H9 (cell line): ENCODE measurements around the gene SETBP1. TPM values are rescaled to one million over a fixed set of nuclear protein-coding genes. Genes with fewer than 3 reads are reported as not detected.

Experiments used
- DNase-seq: peaks from one replicate; pipeline ENCODE4 v3.0.0-alpha.2; 2017
- H2AFZ ChIP-seq: one replicate; pipeline ENCODE4 v1.6.1; 2013; ENCODE audit warnings: mild to moderate bottlenecking, low read length, control low read depth, moderate library complexity
- H2AK5ac ChIP-seq: 2 replicates; pipeline ENCODE4 v1.6.1; 2013; ENCODE audit warnings: low read length, control low read depth, mixed read lengths; ENCODE audit not compliant: insufficient read length
- H2BK120ac ChIP-seq: one replicate; pipeline ENCODE4 v1.6.1; 2013; ENCODE audit warnings: low read depth, mild to moderate bottlenecking, low read length, control low read depth, inconsistent platforms; ENCODE audit not compliant: poor library complexity, severe bottlenecking
- H2BK12ac ChIP-seq: 2 replicates; pipeline ENCODE4 v1.6.1; 2013; ENCODE audit warnings: low read length, control low read depth, mixed read lengths, low read depth; ENCODE audit not compliant: insufficient read length
- H2BK15ac ChIP-seq: 2 replicates; pipeline ENCODE4 v1.6.1; 2013; ENCODE audit warnings: low read depth, low read length, control low read depth
- H2BK20ac ChIP-seq: one replicate; pipeline ENCODE4 v1.6.1; 2013; ENCODE audit warnings: low read depth, mild to moderate bottlenecking, low read length, control low read depth, inconsistent platforms; ENCODE audit not compliant: poor library complexity, severe bottlenecking
- H2BK5ac ChIP-seq: 2 replicates; pipeline ENCODE4 v1.6.1; 2013; ENCODE audit warnings: low read length, control low read depth, mixed read lengths; ENCODE audit not compliant: insufficient read length
- H3K14ac ChIP-seq: 2 replicates; pipeline ENCODE4 v1.6.1; 2013; ENCODE audit warnings: low read length, control low read depth; ENCODE audit not compliant: insufficient read depth
- H3K18ac ChIP-seq: 2 replicates; pipeline ENCODE4 v1.6.1; 2013; ENCODE audit warnings: low read depth, mild to moderate bottlenecking, mixed read lengths, low read length, control low read depth; ENCODE audit not compliant: insufficient read length
- H3K23ac ChIP-seq: 2 replicates; pipeline ENCODE4 v1.6.1; 2013; ENCODE audit warnings: low read length, control low read depth, mixed read lengths, low read depth; ENCODE audit not compliant: insufficient read length
- H3K23me2 ChIP-seq: 2 replicates; pipeline ENCODE4 v1.6.1; 2013; ENCODE audit warnings: low read depth, mild to moderate bottlenecking, mixed read lengths, low read length, control low read depth; ENCODE audit not compliant: insufficient read length, poor library complexity, severe bottlenecking
- H3K27ac ChIP-seq: 2 replicates; pipeline ENCODE4 v1.5.1; 2013; ENCODE audit warnings: low read length, control low read depth, mixed read lengths, low read depth; ENCODE audit not compliant: insufficient read length
- H3K27me3 ChIP-seq: 2 replicates; pipeline ENCODE4 v1.6.1; 2013; ENCODE audit warnings: low read length, control low read depth, inconsistent platforms; ENCODE audit not compliant: insufficient read depth
- H3K4ac ChIP-seq: 2 replicates; pipeline ENCODE4 v1.6.1; 2013; ENCODE audit warnings: low read depth, mild to moderate bottlenecking, control low read depth, inconsistent platforms, low read length, moderate library complexity
- H3K4me1 ChIP-seq: 2 replicates; pipeline ENCODE4 v1.6.1; 2013; ENCODE audit warnings: low read length, control low read depth, inconsistent platforms; ENCODE audit not compliant: insufficient read depth
- H3K4me2 ChIP-seq: 2 replicates; pipeline ENCODE4 v1.6.1; 2013; ENCODE audit warnings: low read length, control low read depth, mixed read lengths; ENCODE audit not compliant: insufficient read length, insufficient read depth
- H3K56ac ChIP-seq: 2 replicates; pipeline ENCODE4 v1.6.1; 2013; ENCODE audit warnings: low read depth, mild to moderate bottlenecking, mixed read lengths, low read length, control low read depth; ENCODE audit not compliant: insufficient read length
- H3K79me1 ChIP-seq: 2 replicates; pipeline ENCODE4 v1.6.1; 2013; ENCODE audit warnings: low read depth, mild to moderate bottlenecking, moderate library complexity, low read length, control low read depth, inconsistent platforms; ENCODE audit not compliant: insufficient read depth, poor library complexity, severe bottlenecking
- H3K79me2 ChIP-seq: 2 replicates; pipeline ENCODE4 v1.6.1; 2013; ENCODE audit warnings: low read length, control low read depth, inconsistent platforms; ENCODE audit not compliant: insufficient read depth
- H3K9ac ChIP-seq: 2 replicates; pipeline ENCODE4 v1.6.1; 2013; ENCODE audit warnings: low read length, control low read depth, mixed read lengths; ENCODE audit not compliant: insufficient read length; ENCODE audit errors: extremely low read depth
- H3K9me3 ChIP-seq: one replicate; pipeline ENCODE4 v1.6.1; 2013; ENCODE audit warnings: low read depth, low read length, inconsistent platforms; ENCODE audit not compliant: control insufficient read depth
- H3T11ph ChIP-seq: one replicate; pipeline ENCODE4 v1.6.1; 2013; ENCODE audit warnings: mild to moderate bottlenecking, low read length, control low read depth, inconsistent platforms
- H4K20me1 ChIP-seq: one replicate; pipeline ENCODE4 v1.6.1; 2013; ENCODE audit not compliant: control insufficient read depth, insufficient read length, insufficient read depth
- H4K5ac ChIP-seq: 2 replicates; pipeline ENCODE4 v1.6.1; 2013; ENCODE audit warnings: low read depth, mild to moderate bottlenecking, mixed read lengths, low read length, control low read depth; ENCODE audit not compliant: insufficient read length
- H4K8ac ChIP-seq: replicated peaks from 2 replicates; pipeline ENCODE4 v1.6.1; 2013; ENCODE audit warnings: low read length, control low read depth, mixed read lengths, low read depth; ENCODE audit not compliant: insufficient read length
- H4K91ac ChIP-seq: 2 replicates; pipeline ENCODE4 v1.6.1; 2013; ENCODE audit warnings: low read depth, mild to moderate bottlenecking, moderate library complexity, mixed read lengths, low read length, control low read depth; ENCODE audit not compliant: insufficient read length
- H3K27ac Mint-ChIP-seq, 3 experiments: 2 replicates in 2 of 3; 3 replicates in 1 of 3; pipeline ENCODE4 v1.8.0; 2020 to 2021; ENCODE audit warnings: mixed read lengths in 3 of 3, mild to moderate bottlenecking in 1 of 3, moderate library complexity in 1 of 3
- H3K27me3 Mint-ChIP-seq: 2 replicates; pipeline ENCODE4 v1.8.0; 2021; ENCODE audit warnings: low read depth, mild to moderate bottlenecking, moderate library complexity, mixed read lengths
- H3K36me3 Mint-ChIP-seq, 3 experiments: 2 replicates in 2 of 3; 3 replicates in 1 of 3; pipeline ENCODE4 v1.8.0; 2020 to 2021; ENCODE audit warnings: low read depth in 3 of 3, mixed read lengths in 3 of 3; ENCODE audit not compliant: insufficient read depth in 1 of 3
- H3K4me1 Mint-ChIP-seq, 2 experiments: 2 replicates each; pipeline ENCODE4 v1.8.0; 2020; ENCODE audit warnings: mixed read lengths in 2 of 2
- H3K4me3 Mint-ChIP-seq, 2 experiments: 2 replicates in 1 of 2; 3 replicates in 1 of 2; pipeline ENCODE4 v1.8.0; 2020 to 2021; ENCODE audit warnings: mild to moderate bottlenecking in 2 of 2, mixed read lengths in 2 of 2, moderate library complexity in 1 of 2
- H3K9me3 Mint-ChIP-seq, 2 experiments: 2 replicates in 1 of 2; 3 replicates in 1 of 2; pipeline ENCODE4 v1.8.0; 2020; ENCODE audit warnings: mild to moderate bottlenecking in 2 of 2, mixed read lengths in 2 of 2, moderate library complexity in 1 of 2
- CTCF ChIP-seq: fragments of 200-600 bp; sonication (generic); conservative IDR thresholded peaks from 3 replicates; pipeline ENCODE4 v1.8.0; 2021; ENCODE audit warnings: antibody characterized with exemption, mild to moderate bottlenecking
- WGBS: extraction: QIAGEN DNeasy Blood & Tissue Kit; methylation state at CpG from one replicate; pipeline ENCODE4 v1.1.7; 2013; ENCODE audit warnings: missing lambda C conversion rate, low lambda C conversion rate, mixed read lengths; ENCODE audit not compliant: insufficient read length; ENCODE audit errors: extremely low coverage; 5-methylcytosine and 5-hydroxymethylcytosine counted together
- total RNA-seq: library from RNA; stranded (reverse); gene quantifications from 2 replicates; pipeline ENCODE4 v1.2.1, GENCODE V29; 2021

Gene SETBP1
- total RNA-seq, 1 experiment from 2014 or later: 4.6 TPM

- H2BK20ac ChIP-seq: no peak overlapping the region
- no peak overlapping the region for H2BK12ac ChIP-seq
- no peak overlapping the region for H3K4me3 Mint-ChIP-seq
Measured at GRCh38 chr18:44915661-44916060, 235.0 kb downstream of the SETBP1 start.

More at GRCh38 chr18:44915661-44916060, 235.0 kb downstream of the SETBP1 start:
- no peak overlapping the region for H2BK5ac ChIP-seq
- H3K9ac ChIP-seq: no peak overlapping the region
- no peak overlapping the region for H3K56ac ChIP-seq
- no peak overlapping the region for H3K23ac ChIP-seq
- no peak for DNase-seq
- no peaks in the 10 kb centered on the region for H3K27me3 ChIP-seq
- no peak overlapping the region for H2BK120ac ChIP-seq
- Mint-ChIP-seq H3K27me3 (peaks cover 4% of the 10 kb centered on the region), H3K4me1 (peaks cover 0 to 3% of the 10 kb centered on the region in 2 experiments; a peak in 3 of 4 replicates), H3K36me3 (no peaks in the 10 kb centered on the region), H3K9me3 (no peaks in the 10 kb centered on the region), H3K27ac (no peak overlapping the region)
- H4K91ac ChIP-seq: no peak overlapping the region
- H4K8ac ChIP-seq: no peak overlapping the region
- H3K4ac ChIP-seq: no peak overlapping the region
- H4K5ac ChIP-seq: no peak overlapping the region
- H2AFZ ChIP-seq: no peak overlapping the region
- H3K23me2 ChIP-seq: no peaks in the 10 kb centered on the region
- no CpG with 5 or more reads among the region's 2 CpGs for WGBS
- no peaks in the 10 kb centered on the region for H4K20me1 ChIP-seq
- H3K18ac ChIP-seq: no peak overlapping the region
- no peak overlapping the region for H3K14ac ChIP-seq
- no peak overlapping the region for H2BK15ac ChIP-seq
- H3K27ac ChIP-seq: no peak overlapping the region
- H3T11ph ChIP-seq: no peak overlapping the region
- no peaks in the 10 kb centered on the region for H3K4me1 ChIP-seq
- H2AK5ac ChIP-seq: no peak overlapping the region
- no peak for TF ChIP-seq CTCF
- H3K4me2 ChIP-seq: no peak overlapping the region
- H3K79me2 ChIP-seq: no peaks in the 10 kb centered on the region
- no peaks in the 10 kb centered on the region for H3K79me1 ChIP-seq
- H3K9me3 ChIP-seq: no peaks in the 10 kb centered on the region
